Measurements from ENCODE around the gene TMEM247. TPM values are rescaled to one million over a fixed set of nuclear protein-coding genes. Genes with fewer than 3 reads are reported as not detected.

The TMEM247 gene
- total RNA-seq, 1 experiment from 2014 or later: not detected

- Histone ChIP-seq H3K14ac (ENCODE audit: insufficient read depth, low read length) (no peak overlapping the region), H4K5ac (ENCODE audit: insufficient read length, low read depth, low read length) (no peak overlapping the region), H3K18ac (ENCODE audit: insufficient read length, low read depth, low read length) (no peak overlapping the region), H3K4me2 (ENCODE audit: insufficient read depth, insufficient read length, low read length) (no peak overlapping the region), H3K9ac (ENCODE audit: extremely low read depth, insufficient read length, low read length) (no peak overlapping the region), H2BK15ac (ENCODE audit: low read depth, low read length) (no peak overlapping the region), H3K56ac (ENCODE audit: insufficient read length, low read depth, low read length) (no peak overlapping the region), H3K79me2 (ENCODE audit: insufficient read depth, low read length) (no peaks in the 10 kb centered on the region), H2AK5ac (ENCODE audit: insufficient read length, low read length) (no peak overlapping the region), H3K23me2 (ENCODE audit: insufficient read length, low read depth, low read length, poor library complexity, severe bottlenecking) (no peaks in the 10 kb centered on the region), H2AFZ (ENCODE audit: low read length) (no peak overlapping the region), H4K91ac (ENCODE audit: insufficient read length, low read depth, low read length) (no peak overlapping the region), H3K9me3 (ENCODE audit: control insufficient read depth, low read depth, low read length) (no peaks in the 10 kb centered on the region), H4K20me1 (ENCODE audit: control insufficient read depth, insufficient read depth, insufficient read length) (no peaks in the 10 kb centered on the region), H4K8ac (replicated peaks; ENCODE audit: insufficient read length, low read depth, low read length) (no peak overlapping the region), H2BK20ac (ENCODE audit: low read depth, low read length, poor library complexity, severe bottlenecking) (no peak overlapping the region), H2BK120ac (ENCODE audit: low read depth, low read length, poor library complexity, severe bottlenecking) (no peak overlapping the region), H3K23ac (ENCODE audit: insufficient read length, low read depth, low read length) (no peak overlapping the region), H3K4ac (ENCODE audit: low read depth, low read length) (no peak overlapping the region), H3K27ac (ENCODE audit: insufficient read length, low read depth, low read length) (no peak overlapping the region), H2BK5ac (ENCODE audit: insufficient read length, low read length) (no peak overlapping the region), H3K27me3 (ENCODE audit: insufficient read depth, low read length) (no peaks in the 10 kb centered on the region), H2BK12ac (ENCODE audit: insufficient read length, low read depth, low read length) (no peak overlapping the region), H3K4me1 (ENCODE audit: insufficient read depth, low read length) (no peaks in the 10 kb centered on the region), H3T11ph (ENCODE audit: low read length) (no peak overlapping the region), H3K79me1 (ENCODE audit: insufficient read depth, low read depth, low read length, poor library complexity, severe bottlenecking) (no peaks in the 10 kb centered on the region)
- Mint-ChIP-seq H3K27me3 (ENCODE audit: low read depth) (no peaks in the 10 kb centered on the region), H3K4me1 (no peaks in the 10 kb centered on the region), H3K27ac (no peak overlapping the region), H3K4me3 (no peak overlapping the region), H3K36me3 (ENCODE audit: insufficient read depth in 1 of 3, low read depth in 3 of 3) (no peaks in the 10 kb centered on the region), H3K9me3 (peaks cover 0 to 5% of the 10 kb centered on the region in 2 experiments; a peak in 4 of 5 replicates)
- DNase-seq: no peak
- no CpG with 5 or more reads among the region's 7 CpGs for WGBS (ENCODE audit: extremely low coverage, insufficient read length, low lambda C conversion rate)
- TF ChIP-seq CTCF (conservative IDR thresholded peaks at IDR 0.05): no peak
These were observed 39.5 kb downstream of the TMEM247 start for GRCh38 chr2:46518861-46519260.

Data from H9 (cell line).